ENCODE results near the gene RPP25L.

RPP25L gene

DNA sequence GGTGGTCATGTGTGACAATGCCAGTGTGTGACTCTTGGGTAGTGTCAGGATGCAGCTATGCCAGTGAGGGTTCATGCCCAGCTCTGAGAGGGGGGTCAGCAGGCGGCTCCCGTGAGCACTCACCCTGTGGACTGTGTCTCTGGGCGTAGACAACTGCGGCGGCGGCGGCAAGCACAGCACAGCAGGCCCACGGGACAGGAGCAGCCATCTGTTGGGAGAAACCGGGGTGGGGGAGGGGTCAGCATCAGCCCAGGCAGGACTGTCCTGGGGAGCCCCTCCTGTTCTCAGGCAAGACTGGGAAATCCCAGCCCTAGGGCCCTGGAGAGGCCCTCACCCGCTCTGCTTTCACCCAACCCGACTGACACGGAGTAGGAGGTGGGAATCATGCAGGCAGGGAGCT, 43.1 kb downstream of the RPP25L start:
- no peak for DNase-seq (ENCODE audit: low read depth)

DNA sequence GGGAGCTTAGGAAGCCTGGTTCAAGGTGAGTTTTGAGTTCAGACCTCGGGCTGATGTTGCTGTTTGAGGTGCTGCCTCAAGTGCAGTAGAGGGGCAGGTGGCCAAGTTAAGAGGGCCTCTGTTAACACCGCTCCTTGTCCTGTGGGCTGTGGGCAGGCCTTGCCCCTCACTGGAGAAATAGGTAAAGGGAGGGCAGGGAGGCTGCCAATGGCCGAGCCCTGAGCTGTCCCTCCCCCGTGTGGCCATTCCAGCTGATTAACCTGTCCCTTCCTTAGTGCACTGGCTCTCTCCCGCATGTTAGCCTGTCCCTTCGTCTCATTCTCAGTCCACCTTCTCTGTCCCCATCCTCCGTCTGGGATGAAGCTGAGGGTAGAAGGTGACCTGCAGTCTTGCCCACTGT, 43.8 kb downstream of the RPP25L start:
- no peak for DNase-seq (ENCODE audit: low read depth)

DNA sequence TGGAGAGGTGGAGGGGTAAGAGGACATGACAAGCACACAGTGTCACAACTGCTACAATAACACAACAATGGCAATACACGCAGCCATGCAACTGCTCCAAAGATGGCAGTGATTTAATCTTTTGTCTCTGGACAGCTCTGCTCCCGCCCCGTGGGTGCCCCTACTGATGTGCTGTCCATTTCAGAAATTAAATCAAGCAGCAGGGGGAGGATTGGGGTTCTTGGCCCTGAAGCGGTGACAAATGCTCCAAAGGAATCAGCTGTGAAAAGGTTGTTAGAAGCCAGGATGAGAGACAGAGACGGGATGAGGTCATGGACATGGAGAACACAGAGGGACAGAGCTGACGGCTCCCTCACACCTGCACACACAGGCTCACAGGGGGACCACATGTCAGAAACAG, 44.9 kb downstream of the RPP25L start:
- DNase-seq (ENCODE audit: low read depth) = no peak

DNA sequence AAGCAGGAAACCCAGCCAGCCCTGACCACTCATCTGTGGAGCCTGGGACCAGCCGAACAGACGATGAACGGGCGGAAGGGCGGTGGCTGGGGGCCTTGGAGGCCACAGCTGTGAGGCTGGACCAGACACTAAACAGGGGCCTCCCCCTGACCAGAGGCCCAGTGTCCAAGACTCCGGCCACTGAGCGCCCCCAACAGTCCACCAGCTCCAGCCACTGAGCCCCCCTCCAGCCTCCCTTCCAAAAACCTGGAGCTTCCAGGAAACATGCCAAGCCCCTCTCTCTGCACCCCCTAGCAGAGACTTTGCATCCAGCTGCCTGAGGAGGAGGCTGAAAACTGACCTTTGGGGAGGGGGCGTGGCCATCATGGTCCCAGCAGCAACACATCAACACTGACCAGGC, 45.6 kb downstream of the RPP25L start:
- DNase-seq (ENCODE audit: low read depth) = no peak

DNA sequence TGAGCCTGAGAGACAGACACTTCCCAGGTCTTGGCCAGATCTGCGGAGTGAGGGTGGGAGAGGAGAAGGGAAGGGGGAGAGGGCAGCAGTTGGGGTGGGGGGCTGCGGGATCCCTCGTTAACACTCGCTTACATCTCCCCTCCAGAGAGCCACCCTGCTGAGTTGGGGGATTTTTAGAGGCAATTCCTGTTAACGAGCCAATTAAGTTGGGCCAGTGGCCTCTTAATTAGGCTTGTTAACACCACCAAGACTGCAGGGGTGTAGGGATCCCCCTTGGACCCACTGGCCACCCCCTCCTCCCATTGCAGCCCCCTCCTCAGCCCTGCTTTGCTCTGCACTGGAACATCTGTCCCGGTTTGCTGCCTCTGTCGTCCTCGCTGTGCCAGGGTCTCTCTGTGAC, 46.0 kb downstream of the RPP25L start:
- no peak for DNase-seq (ENCODE audit: low read depth)

DNA sequence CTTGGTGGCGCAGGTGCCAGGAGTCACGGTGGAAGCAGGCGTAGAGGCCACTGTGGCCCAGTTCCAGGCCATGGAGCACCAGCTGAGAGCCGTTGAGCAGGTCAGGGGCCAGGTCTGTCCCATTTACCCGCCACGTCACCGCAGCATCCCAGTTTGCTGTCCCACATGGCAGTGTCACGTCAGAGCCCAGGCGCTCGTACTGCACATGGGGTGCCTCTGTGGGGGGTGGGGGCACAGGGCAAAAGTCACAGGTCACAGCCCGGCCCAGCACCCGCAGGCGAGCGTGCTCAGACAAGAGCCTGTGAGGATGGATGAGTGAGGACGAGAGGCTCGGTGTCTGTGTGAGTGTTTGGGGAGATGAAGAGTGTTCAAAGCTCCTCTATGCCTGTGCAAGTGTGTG, 47.3 kb downstream of the RPP25L start:
- DNase-seq (ENCODE audit: low read depth) = no peak

DNA sequence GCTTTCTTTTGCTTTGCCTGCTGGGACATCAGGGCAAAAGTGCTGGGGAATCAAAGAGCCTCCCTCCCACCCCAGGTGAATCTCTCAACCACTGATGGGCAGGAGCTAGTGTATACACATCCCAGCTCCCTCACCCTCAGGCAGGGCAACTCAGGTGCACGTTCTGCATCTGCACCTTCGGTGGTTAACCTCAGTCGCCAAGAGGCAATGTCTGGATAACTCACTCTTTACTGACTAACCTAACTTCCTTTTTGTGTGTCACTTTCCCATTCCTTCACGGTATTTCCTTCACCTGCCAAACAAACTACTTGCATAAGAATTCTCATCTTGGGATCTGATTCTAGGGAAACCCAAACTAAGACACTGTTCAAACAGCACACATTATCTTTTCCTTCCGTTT, 48.6 kb downstream of the RPP25L start:
- no peak for DNase-seq (ENCODE audit: low read depth)

DNA sequence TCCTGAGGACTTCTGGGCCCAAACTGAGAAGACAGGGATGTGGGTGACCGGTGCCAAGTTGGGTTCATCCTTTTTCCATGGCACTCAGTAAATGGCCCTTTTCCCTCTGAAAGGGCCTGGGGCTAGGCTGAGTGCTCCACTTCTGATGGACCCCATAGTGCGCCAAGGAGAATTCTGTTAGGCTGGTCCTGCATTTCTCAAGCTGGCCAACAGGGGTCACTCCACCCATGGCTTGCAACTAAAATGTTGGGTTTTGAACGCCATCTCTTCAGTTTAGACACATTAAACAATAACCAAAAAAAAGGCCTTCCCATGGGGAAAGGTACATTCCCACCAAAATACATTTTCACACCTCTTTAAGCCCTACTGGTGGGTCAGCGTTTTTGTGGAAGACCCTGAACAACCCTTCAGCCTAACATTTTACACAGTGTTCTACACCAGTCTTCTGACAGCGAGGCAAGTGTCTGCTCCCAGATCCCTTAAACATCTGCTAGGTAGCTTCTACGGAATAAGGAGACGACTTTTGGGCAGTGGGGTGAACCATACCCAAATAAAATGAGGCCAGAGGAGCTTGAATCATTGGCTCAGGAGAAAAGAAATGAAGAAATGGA, 49.7 kb downstream of the RPP25L start:
- DNase-seq (ENCODE audit: low read depth) = no peak

DNA sequence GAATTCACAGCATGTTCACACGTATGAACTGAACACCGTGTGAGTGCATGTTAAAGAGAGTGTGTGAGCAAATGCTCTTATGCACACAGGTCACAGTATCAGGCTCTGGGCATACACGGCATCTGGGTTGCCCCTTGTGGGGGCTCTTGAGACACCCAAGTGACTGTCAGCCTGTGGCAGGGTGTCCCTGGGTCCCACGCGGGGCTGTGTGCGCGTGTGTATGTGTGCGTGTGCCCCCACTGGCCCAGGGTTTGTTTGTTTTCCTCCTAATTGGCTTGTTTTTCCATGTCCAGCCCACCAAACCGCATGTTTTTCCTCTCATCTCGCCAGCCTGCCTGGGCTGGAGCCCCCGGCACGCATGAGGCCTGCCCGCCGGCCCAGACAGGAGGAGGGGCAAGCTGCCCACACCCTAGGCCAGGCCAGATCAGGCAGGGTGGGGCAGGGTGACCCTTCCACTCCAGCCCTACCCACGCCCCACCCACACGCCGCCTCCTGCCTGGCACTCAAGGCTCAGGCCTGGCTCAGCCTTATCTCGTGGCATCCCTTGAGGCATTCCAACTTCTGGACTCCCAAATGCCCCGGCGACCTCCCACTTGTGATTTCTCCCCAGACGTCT, 51.2 kb downstream of the RPP25L start:
- DNase-seq (ENCODE audit: low read depth) = no peak

Data from stimulated activated CD8-positive, alpha-beta memory T cell treated with anti-CD3 and anti-CD28 coated beads, Interleukin-7, amount 100 ng/mL, for 24 hours (primary cell).